Lower leg skin (tissue), 4 donors: ENCODE data around the gene ECHS1. TPM values are rescaled to one million over a fixed set of nuclear protein-coding genes. Genes with fewer than 3 reads are reported as not detected.

Source experiments
- DNase-seq, 2 donors: peaks; one replicate each; pipeline ENCODE4 v3.0.0-alpha.2; 2019; ENCODE audit warnings: low spot score in 2 of 2
- H3K4me3 ChIP-seq: fragments of 200-600 bp; sonication (generic); 2 replicates; pipeline ENCODE4 v1.5.1; 2017; ENCODE audit warnings: mild to moderate bottlenecking, low read depth; ENCODE audit not compliant: poor library complexity, severe bottlenecking
- POLR2A ChIP-seq, 2 donors: fragments of 450-650 bp; IDR thresholded peaks; one replicate each; pipeline ENCODE4 v1.6.1; 2016 to 2017; ENCODE audit warnings: antibody characterized with exemption in 2 of 2, mild to moderate bottlenecking in 1 of 2, moderate library complexity in 1 of 2
- WGBS, 2 donors: methylation state at CpG; one replicate each; pipeline ENCODE4 v1.1.5; 2018; 5-methylcytosine and 5-hydroxymethylcytosine counted together
- intact Hi-C: fragments of 100-400 bp; cut with DNase I; formaldehyde crosslinking; loops from one replicate; pipeline ENCODE4 v1.15.0; 2023; ENCODE audit warnings: low total_unique reads
- total RNA-seq, 4 donors: library from RNA; depleted of rRNA; stranded (reverse); fragments of >200 nt; gene quantifications; one replicate each; pipeline ENCODE4 v1.1.0, GENCODE V29; 2016
- TF ChIP-seq, protein P1 (sequence below), 3 donors: fragments of 450-650 bp; IDR thresholded peaks; one replicate each; pipeline ENCODE4 v1.5.1; 2016; ENCODE audit warnings: antibody characterized with exemption in 3 of 3, mild to moderate bottlenecking in 3 of 3, moderate library complexity in 2 of 3

ECHS1 gene
- total RNA-seq, 4 donors from 2014 or later = 40.0 to 85.7 (median 61.8) TPM

- peak in 1 of 2 donors; percentile 84 for DNase-seq
- peak overlapping the region; percentile 88 for H3K4me3 ChIP-seq
- intact Hi-C loops = no loop called here
- TF ChIP-seq, protein P1, sequence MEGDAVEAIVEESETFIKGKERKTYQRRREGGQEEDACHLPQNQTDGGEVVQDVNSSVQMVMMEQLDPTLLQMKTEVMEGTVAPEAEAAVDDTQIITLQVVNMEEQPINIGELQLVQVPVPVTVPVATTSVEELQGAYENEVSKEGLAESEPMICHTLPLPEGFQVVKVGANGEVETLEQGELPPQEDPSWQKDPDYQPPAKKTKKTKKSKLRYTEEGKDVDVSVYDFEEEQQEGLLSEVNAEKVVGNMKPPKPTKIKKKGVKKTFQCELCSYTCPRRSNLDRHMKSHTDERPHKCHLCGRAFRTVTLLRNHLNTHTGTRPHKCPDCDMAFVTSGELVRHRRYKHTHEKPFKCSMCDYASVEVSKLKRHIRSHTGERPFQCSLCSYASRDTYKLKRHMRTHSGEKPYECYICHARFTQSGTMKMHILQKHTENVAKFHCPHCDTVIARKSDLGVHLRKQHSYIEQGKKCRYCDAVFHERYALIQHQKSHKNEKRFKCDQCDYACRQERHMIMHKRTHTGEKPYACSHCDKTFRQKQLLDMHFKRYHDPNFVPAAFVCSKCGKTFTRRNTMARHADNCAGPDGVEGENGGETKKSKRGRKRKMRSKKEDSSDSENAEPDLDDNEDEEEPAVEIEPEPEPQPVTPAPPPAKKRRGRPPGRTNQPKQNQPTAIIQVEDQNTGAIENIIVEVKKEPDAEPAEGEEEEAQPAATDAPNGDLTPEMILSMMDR (IDR thresholded peaks at IDR 0.05) = no peak
- no peak for TF ChIP-seq POLR2A (IDR thresholded peaks at IDR 0.05)
- WGBS, 2 donors = 26 to 29% methylated on average over 21 of the region's 21 CpGs
These were observed 21.7 kb upstream of the ECHS1 start for GRCh38 chr10:133394801-133395221.

DNA sequence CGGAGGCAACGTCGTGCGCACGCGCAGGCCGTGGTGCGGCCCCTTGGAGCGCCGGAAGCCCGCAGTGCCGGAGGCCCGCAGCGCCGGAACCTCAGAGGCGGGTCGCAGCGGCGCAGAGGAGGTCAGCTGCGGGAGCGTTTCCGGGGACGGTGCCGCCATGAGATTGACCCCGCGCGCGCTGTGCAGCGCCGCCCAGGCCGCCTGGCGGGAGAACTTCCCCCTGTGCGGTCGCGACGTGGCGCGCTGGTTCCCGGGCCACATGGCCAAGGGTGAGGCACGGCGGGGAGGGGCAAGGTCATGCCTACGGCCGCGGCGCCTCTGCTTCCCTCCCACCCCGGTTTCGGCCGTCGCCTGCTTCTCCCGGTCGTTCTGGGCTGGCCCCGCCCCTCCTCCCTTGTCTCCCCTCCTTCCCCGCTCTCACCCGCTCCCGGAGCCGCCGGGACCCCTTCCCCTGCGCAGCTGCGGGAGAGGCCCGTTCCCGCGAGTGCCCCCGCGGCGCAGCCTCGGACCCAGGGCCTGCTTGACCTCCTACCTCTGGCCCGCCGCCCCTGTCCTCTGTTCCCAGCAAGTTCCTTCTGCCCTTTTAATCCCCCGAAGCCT is 21.0 kb upstream of the ECHS1 start, which contains the start of gene MTG1:
Gene MTG1 (plus strand): TSS at position 94 of the 600 bp plus-strand sequence. CDS start 64 bp downstream, at position 158.
- intact Hi-C loops = no loop called here
- TF ChIP-seq, protein P1 (IDR thresholded peaks at IDR 0.05) = no peak
- TF ChIP-seq POLR2A (IDR thresholded peaks at IDR 0.05) = no peak
- WGBS, 2 donors = 0% methylated on average over 20 to 39 of the region's 69 CpGs

DNA sequence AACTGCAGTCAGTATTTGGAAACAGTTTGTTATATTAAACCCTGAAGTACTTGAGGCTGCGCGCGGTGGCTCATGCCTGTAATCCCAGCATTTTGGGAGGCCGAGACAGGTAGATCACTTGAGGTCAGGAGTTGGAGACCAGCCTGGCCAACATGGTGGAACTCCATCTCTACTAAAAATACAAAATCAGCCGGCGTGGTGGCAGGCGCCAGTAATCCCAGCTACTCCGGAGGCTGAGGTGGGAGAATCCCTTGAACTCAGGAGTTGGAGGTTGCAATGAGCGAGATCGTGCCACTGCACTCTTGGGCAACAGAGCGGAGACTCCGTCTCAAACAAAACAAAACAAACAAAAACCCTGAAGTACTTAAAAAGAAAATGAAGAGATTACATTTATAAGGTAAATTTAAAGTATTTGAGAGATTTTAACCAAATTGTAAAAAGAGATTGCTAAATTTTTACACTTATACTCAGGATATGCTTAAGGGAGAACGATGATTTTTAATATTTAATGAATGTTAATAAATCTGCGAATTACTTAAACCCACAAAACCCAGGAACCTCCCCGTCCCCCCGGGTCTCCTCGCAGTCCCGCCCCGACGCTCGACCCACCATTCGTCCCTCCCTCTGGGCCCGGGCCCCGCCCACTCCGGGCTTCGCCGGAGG is 20.4 kb upstream of the ECHS1 start:
- 35 to 48% methylated on average over 20 to 27 of the region's 27 CpGs for WGBS, 2 donors
- peak in 1 of 2 donors; percentile 65 for DNase-seq
- TF ChIP-seq, protein P1 (IDR thresholded peaks at IDR 0.05) = no peak
- no peak for TF ChIP-seq POLR2A (IDR thresholded peaks at IDR 0.05)
- intact Hi-C loops = no loop called here
- no peak overlapping the region for H3K4me3 ChIP-seq

More for the DNA sequence above, 21.0 kb upstream of the ECHS1 start, which contains the start of gene MTG1:
- H3K4me3 ChIP-seq = peak within 1 kb of the TSS; percentile 88
- peak; percentile 84 to 98 for DNase-seq

DNA sequence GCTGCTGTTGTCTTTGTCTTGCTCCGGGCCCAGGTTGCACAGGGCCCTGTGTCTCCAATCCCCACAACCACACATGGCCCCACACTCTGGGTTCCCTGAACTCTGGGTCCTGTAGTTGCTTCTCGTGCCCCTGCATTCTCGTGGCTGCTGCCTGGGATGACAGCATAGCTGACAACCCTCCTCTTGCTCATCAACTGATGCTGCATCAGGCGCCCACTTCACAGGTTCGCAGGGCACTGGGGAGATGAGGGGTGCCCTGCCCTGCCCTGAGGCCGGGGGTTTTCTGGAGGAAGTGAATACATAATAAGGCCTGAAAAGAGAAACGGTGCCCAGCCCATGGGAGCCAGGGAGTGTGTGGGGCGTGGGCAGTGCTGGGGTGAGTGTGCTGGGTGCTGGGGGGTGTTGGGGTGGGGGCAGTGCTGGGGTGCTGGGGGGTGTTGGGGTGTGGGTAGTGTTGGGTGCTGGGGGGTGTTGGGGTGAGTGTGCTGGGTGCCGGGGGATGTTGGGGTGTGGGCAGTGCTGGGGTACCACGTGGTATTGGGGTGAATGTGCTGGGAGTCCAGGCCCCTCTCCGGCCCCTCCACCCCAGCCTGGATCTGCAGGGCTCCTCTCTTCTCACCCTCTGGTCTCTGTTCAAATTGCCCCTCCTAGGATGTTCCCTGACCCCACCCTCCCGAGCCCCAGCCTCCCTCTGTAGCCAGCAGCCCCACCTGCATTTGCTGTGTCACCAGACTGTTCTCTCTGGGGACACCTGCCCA is 18.8 kb upstream of the ECHS1 start:
- intact Hi-C loops = no loop called here
- no peak for TF ChIP-seq POLR2A (IDR thresholded peaks at IDR 0.05)
- TF ChIP-seq, protein P1 (IDR thresholded peaks at IDR 0.05) = no peak
- H3K4me3 ChIP-seq = no peak overlapping the region
- 72 to 78% methylated on average over 11 to 12 of the region's 12 CpGs for WGBS, 2 donors
- DNase-seq = peak in 1 of 2 donors; percentile 68

DNA sequence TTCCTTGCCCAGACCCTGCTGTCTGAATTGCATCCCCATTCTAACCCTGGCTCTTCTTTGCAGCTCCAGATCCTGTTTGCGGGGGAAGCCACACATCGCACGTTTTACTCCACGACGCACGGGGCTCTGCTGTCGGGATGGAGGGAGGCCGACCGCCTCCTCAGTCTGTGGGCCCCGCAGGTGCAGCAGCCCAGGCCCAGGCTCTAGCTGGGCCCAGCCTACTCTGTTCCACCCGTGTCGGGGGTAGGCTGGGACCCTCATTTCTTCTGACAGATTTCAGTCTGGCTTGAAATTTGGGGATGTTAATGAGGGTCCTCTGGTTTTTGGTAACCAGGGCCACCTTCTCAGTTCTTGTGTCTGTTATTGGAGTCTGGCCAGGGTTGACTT is 18.1 kb upstream of the ECHS1 start:
- intact Hi-C loops = no loop called here
- TF ChIP-seq, protein P1 (IDR thresholded peaks at IDR 0.05) = no peak
- TF ChIP-seq POLR2A (IDR thresholded peaks at IDR 0.05) = no peak
- no peak overlapping the region for H3K4me3 ChIP-seq
- peak in 1 of 2 donors; percentile 23 for DNase-seq
- WGBS, 2 donors = 92 to 96% methylated on average over 10 to 12 of the region's 12 CpGs
